NCI-H82 treated with DMSO at 0.1 percent for 48 hours (cell line): Measurements from ENCODE around the gene SLC9A4.

Experiments used
- DNase-seq: peaks from one replicate; lab custom pipeline; 2025; ENCODE audit not compliant: unreplicated experiment; lab: John Stamatoyannopoulos, UW

SLC9A4 gene

DNA sequence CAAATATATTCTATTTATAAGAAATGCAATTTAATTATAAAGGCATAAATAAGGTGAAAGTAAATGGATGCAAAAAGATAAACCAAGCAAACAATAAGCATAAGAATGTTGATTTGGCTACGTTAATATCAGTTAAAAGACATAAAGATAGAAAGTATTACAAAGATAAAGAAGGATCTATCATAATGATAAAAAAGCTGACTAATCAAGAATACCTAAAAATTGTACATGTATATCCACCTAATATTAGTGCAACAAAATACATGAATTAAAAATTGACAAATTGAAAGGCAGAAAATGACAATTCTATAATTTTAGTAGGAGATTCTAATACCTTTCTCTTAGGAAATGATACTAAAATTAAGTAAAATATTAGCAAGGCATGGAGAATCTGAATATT lies 21.5 kb downstream of the SLC9A4 start:
- no peak for DNase-seq

DNA sequence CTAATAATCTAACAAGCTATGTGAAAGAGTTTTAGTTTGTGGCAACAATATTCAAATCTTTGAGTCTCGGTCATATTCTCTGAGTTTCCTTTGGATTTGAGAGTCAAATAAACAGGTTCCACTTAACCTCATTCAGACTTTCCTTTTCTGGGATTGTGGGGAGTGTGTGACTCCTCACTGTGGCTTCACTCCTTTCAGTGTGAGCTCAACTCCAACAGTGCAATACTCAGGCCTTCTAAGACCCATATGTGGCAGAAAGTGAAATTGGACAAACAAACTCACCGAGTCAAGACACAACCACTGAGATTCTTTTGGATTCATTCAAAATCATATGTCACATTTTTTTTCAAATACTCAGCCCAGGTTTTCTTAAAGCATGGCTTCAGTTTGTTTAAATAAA lies 25.4 kb downstream of the SLC9A4 start:
- no peak for DNase-seq

DNA sequence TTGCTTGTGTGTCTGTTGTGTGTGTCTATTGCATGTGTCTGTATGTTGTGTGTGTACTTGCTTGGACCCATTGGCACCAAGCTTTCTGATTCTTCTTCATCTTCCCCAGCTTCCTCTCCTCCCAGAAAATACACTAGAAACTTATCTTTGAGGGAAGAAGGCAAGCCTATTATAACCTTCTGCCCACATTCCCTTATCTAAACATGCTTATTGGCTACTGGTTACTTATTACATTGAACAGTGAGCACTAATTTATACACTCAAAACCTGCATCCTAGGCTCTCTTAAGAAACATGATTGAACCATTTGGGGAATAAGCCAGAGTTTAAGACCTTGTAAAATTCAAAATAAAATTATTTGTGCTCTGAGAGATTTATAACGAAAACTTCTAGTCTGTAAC lies 26.5 kb downstream of the SLC9A4 start:
- DNase-seq: no peak

DNA sequence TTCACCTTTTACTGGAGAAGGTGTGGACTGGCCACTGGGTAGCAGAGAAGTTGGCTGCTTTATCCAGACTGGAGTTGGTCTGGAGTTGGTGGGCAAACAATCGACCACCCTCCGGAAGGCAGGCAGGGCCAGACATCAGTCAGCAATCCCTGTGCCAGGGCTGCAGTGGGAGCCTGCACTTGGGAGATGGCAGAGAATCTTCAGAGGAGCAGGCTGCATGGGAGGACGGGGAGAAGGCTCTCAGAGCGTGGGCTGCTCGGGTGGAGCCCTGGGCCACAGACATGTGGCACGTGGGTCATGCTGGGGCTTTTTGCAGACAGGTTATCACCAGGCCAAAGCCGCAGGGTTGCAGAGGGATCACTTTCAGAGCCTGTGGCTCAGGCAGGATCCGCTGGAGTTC lies 29.6 kb downstream of the SLC9A4 start:
- DNase-seq: no peak

DNA sequence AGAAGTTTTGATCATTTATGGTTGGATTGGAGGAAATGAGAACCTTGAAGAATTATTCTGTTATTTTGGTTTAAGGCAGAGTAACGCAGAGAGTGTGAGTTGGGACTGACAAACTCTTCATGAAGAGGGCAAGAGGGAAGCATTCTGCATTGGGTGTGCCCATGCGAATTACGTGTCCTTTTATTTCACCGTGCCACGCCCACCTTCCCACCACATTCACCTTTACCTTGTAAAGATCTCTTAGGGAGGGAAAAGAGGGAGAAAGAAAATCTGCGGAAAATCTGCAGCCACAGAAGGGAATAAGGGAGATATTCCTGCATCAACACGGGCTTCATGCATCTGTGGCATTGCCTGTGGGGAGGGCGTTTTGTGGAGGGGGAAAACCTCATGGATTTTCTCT lies 31.8 kb downstream of the SLC9A4 start:
- no peak for DNase-seq

DNA sequence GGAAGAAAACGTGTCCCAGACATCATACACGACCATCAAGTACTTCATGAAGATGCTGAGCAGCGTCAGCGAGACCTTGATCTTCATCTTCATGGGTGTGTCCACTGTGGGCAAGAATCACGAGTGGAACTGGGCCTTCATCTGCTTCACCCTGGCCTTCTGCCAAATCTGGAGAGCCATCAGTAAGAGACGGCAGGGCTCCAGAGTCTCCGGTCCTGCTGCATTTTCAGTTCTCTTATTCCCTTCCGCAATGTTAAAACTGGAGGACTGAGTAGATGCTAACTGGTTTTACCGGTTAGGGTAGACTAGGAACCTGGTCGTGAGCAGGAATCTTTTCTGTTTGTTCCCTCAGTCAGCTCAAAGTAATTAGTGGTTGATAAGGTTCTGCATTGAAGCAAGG lies 32.3 kb downstream of the SLC9A4 start:
- DNase-seq: no peak

DNA sequence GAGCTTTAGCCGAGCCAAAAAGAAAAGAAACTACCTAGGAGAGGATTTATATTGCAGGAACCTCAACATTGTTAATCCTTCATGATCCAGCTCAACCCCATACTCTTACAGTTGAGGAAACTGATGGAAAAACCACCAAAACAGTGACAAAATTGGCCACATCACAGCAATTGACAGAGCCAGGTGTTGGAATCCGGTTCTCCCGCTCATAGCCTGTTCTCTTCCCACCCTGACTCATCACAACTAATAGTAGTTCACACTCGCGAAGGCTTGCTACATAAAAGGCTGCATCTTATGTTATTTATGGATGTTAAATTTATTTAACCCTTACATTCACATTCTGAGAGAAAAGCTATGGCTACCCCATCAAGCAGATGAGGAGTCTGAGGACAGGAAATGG lies 33.7 kb downstream of the SLC9A4 start:
- DNase-seq: no peak

DNA sequence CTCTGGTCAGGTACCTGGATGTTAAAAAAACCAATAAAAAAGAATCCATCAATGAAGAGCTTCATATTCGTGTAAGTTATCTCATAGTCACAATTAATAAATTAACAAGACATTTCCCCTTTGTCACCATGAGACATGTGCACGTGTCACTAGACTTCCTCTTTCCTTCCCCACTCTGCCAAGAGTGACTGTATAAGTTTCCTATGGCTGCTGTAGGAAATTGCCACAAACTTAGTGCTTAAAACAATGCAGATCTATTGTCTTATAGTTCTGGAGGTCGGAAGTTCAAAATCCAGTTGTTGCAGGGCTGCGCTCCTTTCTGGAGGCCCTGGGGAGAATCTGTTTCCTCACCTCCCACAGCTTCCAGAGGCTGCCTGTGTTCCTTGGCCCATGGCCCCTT lies 35.8 kb downstream of the SLC9A4 start:
- DNase-seq: no peak

DNA sequence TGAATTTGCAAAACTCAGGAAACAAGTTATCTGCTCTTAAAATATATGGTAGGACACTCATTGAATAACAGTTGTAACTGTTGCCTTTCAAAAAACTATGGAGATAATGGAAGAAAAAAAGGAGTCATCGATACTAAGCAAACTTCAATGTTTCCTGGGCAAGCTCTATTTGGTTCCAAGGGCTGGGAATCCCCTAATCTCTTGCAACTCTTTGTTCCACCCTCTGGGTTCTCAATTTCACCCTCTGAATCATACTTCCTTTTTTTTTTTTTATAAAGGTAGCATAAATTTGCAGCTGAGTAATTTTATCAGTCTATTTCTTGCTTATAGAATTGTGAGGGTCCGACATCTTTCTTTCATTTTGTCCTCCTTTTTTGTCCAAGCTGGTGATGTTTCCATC lies 36.7 kb downstream of the SLC9A4 start:
- no peak for DNase-seq

DNA sequence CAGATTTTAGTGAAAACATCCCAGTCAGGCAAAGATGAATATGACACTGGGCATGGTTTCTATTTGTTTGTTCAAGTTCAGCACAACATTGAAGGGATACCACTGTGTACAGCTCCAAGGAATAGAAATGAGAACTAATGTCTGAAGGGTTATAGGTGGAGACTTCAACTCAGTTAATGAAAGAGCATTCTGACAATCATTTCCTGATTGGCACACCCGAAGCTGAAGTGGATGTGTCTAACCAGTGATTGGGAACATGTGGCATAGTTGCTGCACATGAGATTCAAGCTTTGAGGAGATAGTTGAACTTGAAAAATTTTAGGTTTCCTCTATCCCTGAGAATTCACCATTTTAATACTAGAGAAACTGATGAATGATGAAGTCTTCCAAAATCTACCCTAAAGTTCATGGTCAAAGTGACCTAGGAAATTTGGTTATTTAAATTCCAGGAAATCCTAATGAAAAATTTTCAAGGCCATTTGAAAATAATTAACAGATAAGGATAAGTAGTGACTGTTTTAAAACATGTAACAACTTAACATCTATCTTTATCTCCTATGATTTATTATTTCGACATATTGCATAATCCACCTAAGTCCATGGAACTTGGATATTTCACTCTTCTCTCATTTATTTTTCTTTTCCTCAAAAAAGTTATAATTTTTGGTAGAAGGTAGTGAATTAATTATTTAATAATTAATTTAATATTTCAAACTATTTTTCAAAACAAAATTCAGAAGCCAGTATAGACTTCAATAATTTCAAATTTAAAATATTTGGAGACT lies 38.0 kb downstream of the SLC9A4 start:
- DNase-seq: no peak

DNA sequence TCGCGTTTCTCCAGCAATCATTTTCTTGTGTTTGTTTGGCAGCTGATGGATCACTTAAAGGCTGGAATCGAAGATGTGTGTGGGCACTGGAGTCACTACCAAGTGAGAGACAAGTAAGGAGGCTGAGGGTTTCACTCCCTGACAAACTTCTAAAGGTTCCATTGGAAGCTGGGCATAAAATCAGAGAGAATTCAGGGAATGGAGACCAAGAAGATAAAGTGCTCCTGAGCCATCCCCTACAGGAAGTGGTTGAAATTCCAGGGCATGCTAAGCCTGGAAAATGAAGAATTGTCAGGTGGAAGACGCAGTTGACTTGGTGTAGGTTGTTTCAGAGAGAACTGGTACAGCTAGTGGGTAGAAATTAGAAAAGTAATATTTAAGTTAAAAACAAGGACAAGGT lies 39.1 kb downstream of the SLC9A4 start:
- no peak for DNase-seq

DNA sequence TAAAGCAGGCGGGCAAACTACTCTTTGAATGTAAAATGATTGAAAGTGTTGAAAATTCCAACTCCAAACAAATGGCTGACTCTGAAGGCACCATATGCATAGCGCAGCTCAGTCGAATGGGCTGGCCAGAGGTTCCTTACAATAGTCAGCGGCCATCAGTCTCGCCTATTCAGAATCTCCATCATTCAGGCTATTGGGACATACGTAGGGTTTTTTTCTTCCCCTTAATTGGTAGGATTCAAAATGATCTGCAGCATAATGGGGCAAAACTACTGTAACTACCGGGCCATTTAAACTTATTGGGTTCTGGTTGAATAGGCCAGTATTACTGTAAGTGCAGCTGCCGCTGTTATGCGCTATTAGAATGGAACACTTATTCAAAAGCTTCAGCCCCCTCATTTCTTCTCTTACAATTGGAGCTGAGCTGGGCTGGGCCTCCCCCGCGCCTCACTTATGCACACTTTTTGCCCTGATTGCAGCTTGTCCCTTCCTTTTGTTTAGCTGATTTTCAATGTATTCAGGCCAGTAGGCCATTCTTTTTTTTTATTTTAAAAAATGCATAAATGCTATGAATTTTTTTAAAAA lies 40.4 kb downstream of the SLC9A4 start:
- DNase-seq: no peak

DNA sequence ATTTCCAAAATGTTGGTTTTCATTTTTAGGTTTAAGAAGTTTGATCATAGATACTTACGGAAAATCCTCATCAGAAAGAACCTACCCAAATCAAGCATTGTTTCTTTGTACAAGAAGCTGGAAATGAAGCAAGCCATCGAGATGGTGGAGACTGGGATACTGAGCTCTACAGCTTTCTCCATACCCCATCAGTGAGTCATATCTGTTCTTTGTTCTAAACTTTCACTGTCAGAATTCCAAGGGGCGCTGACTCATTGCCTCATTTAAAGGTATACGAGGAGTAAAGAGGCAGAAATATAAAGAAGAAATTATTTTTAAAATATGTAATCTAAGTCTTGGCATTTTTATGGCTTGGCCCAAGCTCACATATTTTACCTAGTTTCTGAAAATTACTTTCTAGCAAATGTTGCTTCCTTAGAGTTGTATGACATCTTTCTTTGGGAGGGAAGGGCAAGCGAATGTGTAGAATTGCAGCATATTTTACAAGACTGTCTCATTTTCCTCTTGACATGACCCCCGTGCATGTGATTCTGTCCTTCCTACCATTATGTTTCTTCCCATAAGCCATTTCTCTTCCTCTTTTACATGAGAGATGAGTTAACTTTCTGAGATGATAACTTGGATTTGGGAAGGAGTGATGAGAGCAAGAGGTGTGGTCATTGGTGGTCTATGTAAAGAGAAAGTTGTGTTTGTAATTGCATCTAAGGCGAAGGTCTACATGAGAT lies 41.2 kb downstream of the SLC9A4 start:
- DNase-seq: no peak

DNA sequence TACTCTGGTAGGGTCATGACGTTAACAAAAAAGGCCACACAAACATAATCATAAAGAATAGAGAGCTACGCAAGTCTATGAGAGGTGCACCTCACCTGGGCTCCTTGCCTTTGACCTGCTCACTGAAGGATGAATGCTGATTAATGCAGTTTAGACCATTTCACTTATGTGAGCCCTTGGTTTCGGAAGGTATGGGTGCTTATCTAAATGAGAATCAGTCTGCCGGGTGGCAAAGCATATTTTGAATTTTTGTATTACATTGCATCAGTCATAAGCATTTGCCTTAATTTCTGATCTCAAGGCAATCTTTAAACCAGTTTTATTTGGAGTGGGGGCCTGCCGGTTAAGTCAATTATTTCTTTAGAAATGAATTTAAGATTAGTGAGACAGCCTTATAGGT lies 42.8 kb downstream of the SLC9A4 start:
- no peak for DNase-seq

DNA sequence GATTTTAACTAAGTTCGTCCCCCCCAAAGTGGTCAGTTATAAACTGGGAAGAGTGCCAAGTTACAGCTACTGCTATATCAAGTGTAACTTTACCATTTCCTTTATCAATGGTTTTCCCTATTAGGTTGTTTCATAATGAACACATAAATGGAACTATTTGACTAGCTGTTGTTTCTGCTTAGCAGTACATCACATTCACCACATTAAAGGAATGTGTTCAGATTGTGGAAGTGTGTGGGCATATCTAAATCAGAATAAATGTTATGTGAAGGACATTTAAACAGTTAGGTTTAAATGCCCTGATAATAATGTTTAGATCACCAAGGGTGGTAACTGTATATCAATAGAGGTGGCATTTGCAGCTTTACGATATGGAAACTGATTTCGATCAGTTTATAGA lies 45.1 kb downstream of the SLC9A4 start:
- DNase-seq: no peak

DNA sequence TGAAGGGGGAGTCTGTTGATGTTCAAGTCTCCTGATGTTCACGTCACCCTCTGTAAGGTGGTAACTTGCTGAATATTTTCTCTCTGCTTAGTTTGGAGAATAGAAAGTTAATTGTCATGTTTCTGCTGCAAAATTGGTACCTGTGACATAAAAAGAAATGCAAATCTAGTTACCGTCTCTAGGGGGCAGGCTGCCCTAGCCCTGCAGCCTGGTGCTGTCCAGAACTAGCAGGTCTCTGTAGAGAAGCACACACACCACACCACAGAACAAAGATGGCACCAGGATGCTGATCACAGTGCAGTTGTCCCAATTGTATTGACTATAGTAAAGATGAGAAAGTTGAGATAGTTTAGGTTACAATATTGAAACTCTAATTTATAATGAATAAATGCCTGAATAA lies 47.0 kb downstream of the SLC9A4 start:
- no peak for DNase-seq

DNA sequence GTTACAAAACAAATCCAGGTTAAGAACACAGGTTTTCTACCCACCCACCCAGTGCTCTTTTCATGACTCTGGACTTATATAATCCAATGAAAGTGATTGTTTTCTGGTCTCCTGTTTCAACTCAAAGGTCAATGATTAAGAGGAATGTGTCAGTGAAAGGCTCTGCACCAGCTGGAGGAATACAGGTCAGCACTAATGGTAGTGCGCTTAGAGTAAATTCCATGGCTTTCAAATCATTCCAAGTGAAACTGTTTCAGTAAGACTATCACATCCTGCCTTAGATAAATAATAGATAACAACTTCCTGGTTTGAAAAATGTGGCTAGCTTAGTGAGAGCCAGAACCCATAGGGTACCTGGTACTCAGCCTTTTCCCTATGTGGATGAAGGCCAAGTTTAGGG lies 47.8 kb downstream of the SLC9A4 start:
- DNase-seq: no peak

DNA sequence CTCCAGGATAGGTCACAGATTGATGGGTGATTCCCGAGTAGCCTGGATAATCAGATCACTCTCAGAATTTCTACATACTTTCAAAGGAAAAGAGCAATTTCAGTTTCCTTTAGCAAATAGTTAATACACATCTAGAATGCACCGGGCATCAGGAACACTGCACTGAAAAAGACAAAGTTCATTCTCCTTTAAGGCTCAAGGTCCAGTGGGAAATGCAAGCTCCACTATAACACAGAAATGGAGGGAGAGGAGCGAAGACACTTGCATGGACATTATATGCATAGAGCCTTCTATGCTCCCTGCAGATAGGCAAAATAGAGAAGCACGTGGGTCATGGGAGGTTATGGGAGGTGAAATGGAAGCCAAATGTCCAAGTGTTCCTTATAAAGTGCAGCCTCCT lies 49.1 kb downstream of the SLC9A4 start:
- DNase-seq: no peak

DNA sequence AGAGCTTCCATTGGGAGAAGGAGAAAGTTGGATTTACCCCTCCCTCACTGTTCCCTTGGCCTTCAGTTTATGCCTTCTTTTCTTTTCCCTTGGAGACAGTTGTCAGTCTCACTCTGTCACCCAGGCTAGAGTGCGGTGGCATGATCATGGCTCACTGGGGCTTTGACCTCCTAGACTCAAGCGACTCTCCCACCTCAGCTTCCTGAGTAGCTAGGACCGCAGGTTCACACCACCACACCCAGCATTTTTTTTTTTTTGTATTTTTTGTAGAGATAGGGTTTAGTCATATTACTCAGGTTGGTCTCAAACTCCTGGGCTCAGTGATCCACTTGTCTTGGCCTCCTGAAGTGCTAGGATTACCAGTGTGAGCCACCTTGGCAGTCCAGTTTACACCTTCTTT lies 49.9 kb downstream of the SLC9A4 start:
- no peak for DNase-seq

DNA sequence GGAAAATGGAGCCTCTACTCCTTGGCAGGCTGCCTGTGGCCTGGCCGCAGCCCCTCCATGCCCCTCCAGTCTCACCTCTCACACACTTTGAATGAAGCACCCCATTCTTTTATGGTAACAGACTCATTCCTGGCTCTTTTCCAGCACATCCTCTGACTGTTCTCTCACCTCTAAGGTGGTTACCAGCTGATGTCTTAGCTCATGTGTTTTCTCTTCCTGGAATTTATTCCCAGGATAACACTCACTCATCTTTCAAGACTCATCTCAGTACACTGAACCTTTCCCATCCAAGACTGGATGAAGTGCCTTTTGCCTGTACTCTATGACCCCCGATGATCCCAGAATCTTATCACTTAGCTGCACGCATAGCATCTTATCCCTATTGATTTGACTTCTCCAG lies 50.6 kb downstream of the SLC9A4 start:
- DNase-seq: no peak

DNA sequence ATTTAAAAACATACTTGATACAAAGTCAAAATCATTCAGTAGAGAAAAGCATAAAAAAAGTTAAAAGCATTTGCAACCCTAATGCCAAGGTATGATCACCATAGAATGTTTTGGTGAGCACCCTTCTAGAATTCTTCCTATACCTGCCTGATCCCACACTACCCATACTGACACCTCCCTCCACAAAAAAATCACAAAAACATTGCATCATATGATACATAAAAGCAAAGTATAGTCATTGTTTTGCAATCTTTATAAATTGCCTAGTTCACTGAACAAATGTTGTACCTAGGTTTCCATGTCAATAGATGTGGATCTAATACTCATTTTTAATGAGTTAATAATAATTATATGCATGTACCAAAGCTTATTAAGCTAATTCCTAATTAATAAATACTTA lies 54.1 kb downstream of the SLC9A4 start:
- DNase-seq: no peak

DNA sequence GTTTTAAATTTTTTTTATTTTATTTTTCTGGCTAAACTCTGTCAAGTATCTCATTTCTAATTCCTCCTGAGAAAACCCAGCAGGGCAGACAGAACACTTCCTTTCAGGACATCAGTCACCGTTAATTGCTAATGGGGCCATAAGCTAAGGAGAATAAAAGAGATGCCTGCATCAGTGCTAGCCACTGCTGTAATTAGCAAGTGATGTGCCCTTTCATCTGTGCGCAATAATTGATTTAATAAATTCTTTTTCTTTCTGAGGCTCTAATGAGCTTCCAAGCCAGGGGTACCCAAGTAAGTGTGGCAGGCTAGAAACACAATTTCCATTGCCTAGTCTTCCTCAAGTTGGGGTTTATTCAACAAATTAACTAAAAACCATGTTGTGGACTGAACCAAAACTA lies 65.5 kb downstream of the SLC9A4 start:
- DNase-seq: no peak
